MG63 (cell line): ENCODE results near the gene OR13C2. TPM values are rescaled to one million over a fixed set of nuclear protein-coding genes. Genes with fewer than 3 reads are reported as not detected.
"Not testable (repeated sequence)": the region's sequence is repeated elsewhere in the genome, so short reads cannot be mapped to it uniquely, and the experiment has no call there.

ENCODE experiments used
- DNase-seq: peaks from one replicate; pipeline ENCODE4 v3.0.0-alpha.2; 2020
- H3K27me3 ChIP-seq: fragments of 250-450 bp; sonication (Bioruptor Pico); 2 replicates; pipeline ENCODE4 v1.5.1; 2020; ENCODE audit warnings: mild to moderate bottlenecking, moderate library complexity
- H3K36me3 ChIP-seq: fragments of 250-450 bp; sonication (Bioruptor Pico); 2 replicates; pipeline ENCODE4 v1.5.1; 2020; ENCODE audit warnings: mild to moderate bottlenecking, moderate library complexity
- H3K4me3 ChIP-seq: fragments of 250-450 bp; sonication (Bioruptor Pico); 2 replicates; pipeline ENCODE4 v1.5.1; 2020; ENCODE audit warnings: mild to moderate bottlenecking, moderate library complexity
- H3K9me3 ChIP-seq: fragments of 250-450 bp; sonication (Bioruptor Pico); 2 replicates; pipeline ENCODE4 v1.5.1; 2020; ENCODE audit warnings: mild to moderate bottlenecking, moderate library complexity
- total RNA-seq: library from RNA; depleted of rRNA; stranded (reverse); fragments of >200 nt; shearing (Covaris generic); gene quantifications from 2 replicates; pipeline ENCODE4 v1.2.3, GENCODE V29; 2014; ENCODE audit warnings: low replicate concordance; rRNA removed

Gene OR13C2
- total RNA-seq, result not detected in 2 replicates

DNA sequence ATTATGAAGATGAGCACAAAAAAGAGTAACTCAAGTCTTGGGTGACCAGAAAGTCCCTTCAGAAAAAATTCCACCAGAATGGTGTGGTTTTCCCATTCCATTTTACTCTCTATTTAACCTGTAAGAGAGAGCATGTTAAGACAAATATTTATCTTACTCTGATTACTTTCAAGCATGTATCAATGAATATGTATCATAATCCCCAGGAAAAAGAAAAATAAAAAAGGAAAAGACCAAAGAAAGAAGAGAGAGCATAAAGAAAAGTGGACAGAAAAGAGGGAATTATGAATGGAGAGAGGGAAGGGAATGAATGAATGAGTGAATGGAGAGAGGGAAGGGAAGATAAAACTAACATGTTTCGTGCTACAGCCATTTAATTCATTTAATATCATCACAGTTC, at the start of gene OR13C2:
Gene OR13C2, minus strand, starts transcription at position 101 of the 400 bp plus-strand sequence. Its CDS starts 0 bp downstream, at position 101.
- H3K36me3 ChIP-seq, H3K4me3 ChIP-seq, H3K27me3 ChIP-seq, DNase-seq, H3K9me3 ChIP-seq: not testable (repeated sequence)

DNA sequence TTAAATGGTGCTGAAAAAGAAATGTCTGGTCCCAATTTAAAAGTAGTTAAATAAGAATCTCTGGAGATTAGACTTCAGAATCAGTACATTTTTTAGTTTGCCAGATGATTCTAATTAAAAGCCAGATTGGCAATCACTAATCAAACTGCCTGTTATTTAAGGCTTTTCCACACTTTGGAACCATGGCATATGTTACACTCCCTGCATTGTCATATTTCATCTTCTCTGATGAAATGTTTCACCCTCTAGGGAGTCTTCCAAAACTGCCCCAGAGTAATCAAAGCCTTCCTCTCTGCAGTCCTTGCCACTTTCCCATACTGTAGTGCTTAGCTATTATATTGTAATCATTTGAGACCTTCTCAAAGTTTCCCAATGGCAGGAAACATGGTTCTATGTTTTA, 30.0 kb upstream of the OR13C2 start:
- no peak for DNase-seq
- H3K9me3 ChIP-seq, result 0 out of 2 replicates have a peak, but pooled peaks cover 2% of the 10 kb centered on the region

DNA sequence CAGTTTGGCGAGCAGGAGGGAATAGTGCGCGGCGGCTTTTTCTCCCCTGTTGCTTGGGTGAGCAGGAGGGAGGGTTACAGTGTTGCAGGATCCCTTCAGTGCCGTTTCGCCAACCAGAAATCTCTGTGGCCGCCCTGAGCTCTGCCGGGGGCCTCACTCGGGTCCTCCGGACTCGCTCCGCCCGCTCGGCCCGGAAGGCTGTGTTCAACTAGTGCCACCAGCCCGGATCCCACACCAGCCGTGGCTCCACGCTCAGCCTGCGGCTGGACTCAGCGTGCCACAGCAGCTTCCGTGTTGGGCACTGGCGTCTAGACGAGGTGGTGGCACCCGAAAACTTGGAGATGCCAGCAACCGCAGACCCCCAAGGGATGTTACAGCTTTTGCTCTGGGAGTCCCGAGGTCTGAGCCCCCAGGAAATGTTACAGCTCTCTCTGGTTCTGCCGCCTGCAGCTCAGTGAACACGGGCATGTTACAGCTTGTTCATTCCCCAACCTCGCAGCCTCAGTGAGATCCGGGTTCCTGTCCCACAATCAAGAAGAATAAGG, 28.6 kb upstream of the OR13C2 start:
- Histone ChIP-seq H3K27me3 (no peaks in the 10 kb centered on the region), H3K9me3 (no peaks in the 10 kb centered on the region), H3K4me3 (no peak overlapping the region), H3K36me3 (no peaks in the 10 kb centered on the region)
- DNase-seq, result no peak

More for the DNA sequence above, 30.0 kb upstream of the OR13C2 start:
- Histone ChIP-seq H3K27me3 (no peaks in the 10 kb centered on the region), H3K4me3 (no peak overlapping the region), H3K36me3 (no peaks in the 10 kb centered on the region)

DNA sequence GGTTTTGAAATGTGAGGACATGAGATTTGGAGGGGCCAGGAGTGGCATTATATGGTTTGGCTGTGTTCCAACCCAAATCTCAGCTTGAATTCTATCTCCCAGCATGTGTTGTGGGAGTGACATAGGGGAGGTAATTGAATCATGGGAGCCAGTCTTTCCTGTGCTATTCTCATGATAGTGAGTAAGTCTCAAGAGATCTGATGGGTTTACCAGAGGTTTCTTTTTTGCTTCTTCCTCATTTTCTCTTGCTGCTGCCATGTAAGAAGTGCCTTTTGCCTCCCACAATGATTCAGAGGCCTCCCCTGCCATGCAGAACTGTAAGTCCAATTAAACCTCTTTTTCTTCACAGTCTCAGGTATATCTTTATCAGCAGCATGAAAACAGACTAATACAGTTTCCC, 20.5 kb upstream of the OR13C2 start:
- H3K4me3 ChIP-seq, H3K27me3 ChIP-seq, DNase-seq, H3K9me3 ChIP-seq, H3K36me3 ChIP-seq: not testable (repeated sequence)

DNA sequence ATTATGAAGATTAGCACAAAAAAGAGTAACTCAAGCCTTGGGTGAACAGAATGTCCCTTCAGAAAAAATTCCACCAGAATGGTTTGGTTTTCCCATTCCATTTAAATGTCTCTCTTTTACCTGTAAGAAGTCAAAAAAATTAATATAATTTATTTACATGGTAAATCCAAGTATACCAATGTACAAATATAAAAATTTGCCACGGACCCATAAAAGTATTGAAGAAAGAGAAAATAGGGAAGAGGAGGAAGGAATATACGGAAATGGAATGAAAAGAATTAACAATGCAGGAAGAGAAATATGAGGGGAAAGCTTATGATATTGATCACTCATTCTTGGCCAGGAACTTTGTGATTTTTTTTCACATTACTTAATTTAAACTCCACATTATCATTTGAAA, 12.7 kb upstream of the OR13C2 start, which contains the start of gene OR13C9:
Gene OR13C9, minus strand, starts transcription at position 101 of the 400 bp plus-strand sequence. Its CDS starts 0 bp downstream, at position 101.
- H3K9me3 ChIP-seq, result no peaks in the 10 kb centered on the region
- DNase-seq, result no peak
- no peak within 1 kb of the TSS for H3K4me3 ChIP-seq
- no peaks in the 10 kb centered on the region for H3K36me3 ChIP-seq
- no peaks in the 10 kb centered on the region for H3K27me3 ChIP-seq

- Histone ChIP-seq H3K27me3 (no peaks in the 10 kb centered on the region), H3K36me3 (no peaks in the 10 kb centered on the region), H3K9me3 (no peaks in the 10 kb centered on the region), H3K4me3 (no peak overlapping the region)
- no peak for DNase-seq
Measured at GRCh38 chr9:104617418-104617817, 12.0 kb upstream of the OR13C2 start.

DNA sequence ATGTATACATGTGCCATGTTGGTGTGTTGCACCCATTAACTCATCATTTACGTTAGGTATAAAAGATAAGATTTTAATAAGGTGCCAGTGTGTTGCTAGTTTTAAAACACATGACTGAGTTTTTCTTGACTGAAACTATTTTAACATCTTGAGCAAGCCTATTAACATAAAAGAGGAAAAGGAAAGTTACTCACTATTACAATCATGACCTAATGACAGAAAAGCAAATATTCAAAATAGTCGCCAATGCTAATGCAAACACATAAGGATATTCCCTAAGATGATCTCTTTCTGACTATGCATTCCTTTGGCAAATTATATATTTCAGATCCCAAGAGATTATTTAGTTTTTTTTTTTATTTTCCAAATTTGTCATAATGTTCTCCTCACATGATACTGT, 5.8 kb upstream of the OR13C2 start:
- Histone ChIP-seq H3K36me3 (no peaks in the 10 kb centered on the region), H3K27me3 (no peaks in the 10 kb centered on the region), H3K4me3 (no peak overlapping the region), H3K9me3 (no peaks in the 10 kb centered on the region)
- no peak for DNase-seq

GRCh38 chr9:104608336-104608735, 2.9 kb upstream of the OR13C2 start:
- H3K4me3 ChIP-seq, result no peak overlapping the region
- H3K27me3 ChIP-seq, result no peaks in the 10 kb centered on the region
- no peaks in the 10 kb centered on the region for H3K9me3 ChIP-seq
- H3K36me3 ChIP-seq, result no peaks in the 10 kb centered on the region
- no peak for DNase-seq

DNA sequence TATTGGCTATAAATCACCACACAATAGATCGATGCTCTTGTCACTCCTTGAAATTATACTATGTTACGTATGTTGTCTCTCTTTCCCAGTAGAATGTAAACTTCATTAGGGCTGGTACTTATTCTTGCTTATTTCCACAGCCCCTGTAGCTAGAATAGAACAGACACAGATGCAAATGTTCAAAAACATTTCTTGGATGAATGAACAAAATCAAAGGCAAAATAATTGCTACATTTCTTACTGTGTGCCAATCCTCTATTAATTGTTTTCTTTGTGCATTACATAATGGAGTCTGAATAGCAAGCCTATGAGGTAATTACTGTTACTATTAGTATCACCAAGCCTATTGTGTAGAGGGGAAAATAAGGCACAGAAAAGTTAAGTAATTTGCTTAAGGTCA, 725 bp upstream of the OR13C2 start:
- no peak for DNase-seq
- Histone ChIP-seq H3K4me3 (no peak overlapping the region), H3K27me3 (no peaks in the 10 kb centered on the region), H3K9me3 (no peaks in the 10 kb centered on the region), H3K36me3 (no peaks in the 10 kb centered on the region)

GRCh38 chr9:104604801-104605200, 626 bp downstream of the OR13C2 start:
- H3K36me3 ChIP-seq, result no peaks in the 10 kb centered on the region
- H3K9me3 ChIP-seq, result no peaks in the 10 kb centered on the region
- DNase-seq, result no peak
- H3K27me3 ChIP-seq, result no peaks in the 10 kb centered on the region
- no peak overlapping the region for H3K4me3 ChIP-seq

DNA sequence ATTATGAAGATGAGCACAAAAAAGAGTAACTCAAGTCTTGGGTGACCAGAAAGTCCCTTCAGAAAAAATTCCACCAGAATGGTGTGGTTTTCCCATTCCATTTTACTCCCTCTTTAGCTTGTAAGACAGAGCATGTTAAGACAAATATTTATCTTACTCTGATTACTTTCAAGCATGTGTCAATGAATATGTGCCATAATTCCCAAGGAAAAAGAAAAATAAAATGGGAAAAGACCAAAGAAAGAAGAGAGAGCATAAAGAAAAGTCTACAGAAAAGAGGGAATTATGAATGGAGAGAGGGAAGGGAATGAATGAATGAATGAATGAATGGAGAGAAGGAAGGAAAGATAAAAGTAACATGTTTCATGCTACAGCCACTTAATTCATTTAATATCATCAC, 6.1 kb downstream of the OR13C2 start, which contains the start of gene OR13C5:
Gene OR13C5, minus strand, starts transcription at position 101 of the 400 bp plus-strand sequence. Its CDS starts 0 bp downstream, at position 101.
- H3K9me3 ChIP-seq, H3K4me3 ChIP-seq, H3K36me3 ChIP-seq, H3K27me3 ChIP-seq, DNase-seq: not testable (repeated sequence)

GRCh38 chr9:104598749-104599148, 6.7 kb downstream of the OR13C2 start:
- not testable (repeated sequence) for H3K36me3 ChIP-seq, H3K9me3 ChIP-seq, DNase-seq, H3K27me3 ChIP-seq, H3K4me3 ChIP-seq

DNA sequence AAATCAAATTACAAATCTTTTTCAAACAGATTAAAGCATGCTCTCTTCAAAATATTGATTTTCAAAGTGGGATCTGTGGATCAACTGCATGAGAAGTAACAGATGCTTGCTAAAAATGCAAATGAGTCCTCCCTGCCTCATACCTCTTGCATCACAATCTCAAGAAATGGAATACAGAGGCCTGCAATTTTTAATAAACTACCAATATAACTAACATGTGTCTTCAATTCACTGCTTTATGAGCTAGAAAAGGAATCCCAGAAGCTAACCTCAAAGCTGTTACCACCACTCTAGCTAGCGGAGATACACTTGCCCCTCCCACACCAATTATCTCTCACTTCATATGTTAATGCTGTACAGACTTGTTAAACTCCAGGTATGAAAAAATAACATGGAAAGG, 15.8 kb downstream of the OR13C2 start:
- DNase-seq, result no peak
- Histone ChIP-seq H3K27me3 (no peaks in the 10 kb centered on the region), H3K4me3 (no peak overlapping the region), H3K9me3 (no peaks in the 10 kb centered on the region), H3K36me3 (no peaks in the 10 kb centered on the region)

DNA sequence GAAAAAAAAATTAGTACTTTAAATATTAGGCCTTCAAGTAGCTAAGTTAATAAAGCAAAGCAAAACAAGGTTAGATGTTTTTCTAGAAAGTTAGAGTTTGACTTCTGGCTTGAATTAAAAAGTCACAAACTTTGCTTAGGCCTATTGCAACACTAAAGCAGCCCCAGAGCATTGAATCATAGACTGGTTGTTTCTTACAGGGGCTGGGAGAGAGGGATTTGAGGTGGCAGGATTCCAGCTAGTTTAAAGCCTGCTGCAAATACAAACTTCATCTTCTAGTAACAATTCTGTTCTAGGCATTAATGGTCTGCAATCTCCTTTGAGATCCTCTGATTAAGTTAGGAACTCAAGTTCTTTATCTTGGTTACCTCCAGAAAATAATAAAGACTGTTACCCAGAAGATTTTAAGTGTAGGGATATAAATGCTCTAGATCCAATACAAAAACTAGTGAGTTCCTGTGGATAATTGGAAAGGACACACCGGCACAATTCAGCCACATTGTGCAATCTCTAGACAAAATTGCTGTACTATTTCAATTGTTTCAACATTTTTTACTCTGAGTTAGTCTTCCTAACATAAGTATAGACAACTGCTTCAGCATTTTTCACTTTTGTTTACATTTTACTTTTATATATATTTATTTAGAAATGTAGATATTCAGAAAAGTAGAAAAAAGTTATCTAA, 18.8 kb downstream of the OR13C2 start:
- H3K27me3 ChIP-seq, result no peaks in the 10 kb centered on the region
- H3K9me3 ChIP-seq, result no peaks in the 10 kb centered on the region
- peak; percentile 2 for DNase-seq
- no peaks in the 10 kb centered on the region for H3K36me3 ChIP-seq
- H3K4me3 ChIP-seq, result no peak overlapping the region

- H3K36me3 ChIP-seq, result no peaks in the 10 kb centered on the region
- no peak for DNase-seq
- H3K9me3 ChIP-seq, result no peaks in the 10 kb centered on the region
- no peaks in the 10 kb centered on the region for H3K27me3 ChIP-seq
- no peak overlapping the region for H3K4me3 ChIP-seq
Measured at GRCh38 chr9:104580562-104580961, 24.9 kb downstream of the OR13C2 start.

- Histone ChIP-seq H3K27me3 (no peaks in the 10 kb centered on the region), H3K36me3 (no peaks in the 10 kb centered on the region), H3K9me3 (peaks cover 3% of the 10 kb centered on the region; the same call in 1 of the 2 replicates), H3K4me3 (no peak overlapping the region)
- DNase-seq, result no peak
Measured at GRCh38 chr9:104577263-104577662, 28.2 kb downstream of the OR13C2 start.

GRCh38 chr9:104575456-104575855, 30.0 kb downstream of the OR13C2 start:
- Histone ChIP-seq H3K27me3 (no peaks in the 10 kb centered on the region), H3K4me3 (no peak overlapping the region), H3K36me3 (no peaks in the 10 kb centered on the region), H3K9me3 (peaks cover 4% of the 10 kb centered on the region)
- DNase-seq, result no peak

GRCh38 chr9:104572612-104573011, 32.8 kb downstream of the OR13C2 start:
- DNase-seq, result no peak
- no peaks in the 10 kb centered on the region for H3K36me3 ChIP-seq

More at GRCh38 chr9:104572612-104573011, 32.8 kb downstream of the OR13C2 start:
- H3K27me3 ChIP-seq, result no peaks in the 10 kb centered on the region
- H3K4me3 ChIP-seq, result no peak overlapping the region
- peaks cover 4% of the 10 kb centered on the region for H3K9me3 ChIP-seq
